Progenitor cell of endocrine pancreas (in vitro differentiated cells): ENCODE results near the gene UGT1A3. TPM values are rescaled to one million over a fixed set of nuclear protein-coding genes. Genes with fewer than 3 reads are reported as not detected.

Experiments used
- DNase-seq: peaks from one replicate; pipeline ENCODE4 v3.0.0; 2021; ENCODE audit warnings: low spot score; ENCODE audit not compliant: unreplicated experiment
- H3K27ac Mint-ChIP-seq: 2 replicates; pipeline ENCODE4 v1.8.0; 2021; ENCODE audit warnings: mild to moderate bottlenecking, moderate library complexity, mixed read lengths
- H3K27me3 Mint-ChIP-seq: 2 replicates; pipeline ENCODE4 v1.8.0; 2021; ENCODE audit warnings: mixed read lengths
- H3K36me3 Mint-ChIP-seq: 2 replicates; pipeline ENCODE4 v1.8.0; 2022; ENCODE audit warnings: mixed read lengths; ENCODE audit not compliant: insufficient read depth
- H3K4me1 Mint-ChIP-seq: 2 replicates; pipeline ENCODE4 v1.8.0; 2021; ENCODE audit warnings: low read depth, mixed read lengths
- H3K4me3 Mint-ChIP-seq: 2 replicates; pipeline ENCODE4 v1.8.0; 2021; ENCODE audit warnings: low read depth, mild to moderate bottlenecking, moderate library complexity, mixed read lengths
- H3K9me3 Mint-ChIP-seq: 2 replicates; pipeline ENCODE4 v1.8.0; 2021; ENCODE audit warnings: low read depth, mixed read lengths
- CTCF ChIP-seq: fragments of 200-600 bp; sonication (generic); IDR thresholded peaks from one replicate; pipeline ENCODE4 v1.5.0; 2021; ENCODE audit warnings: antibody characterized with exemption, mild to moderate bottlenecking; ENCODE audit not compliant: unreplicated experiment
- total RNA-seq: library from RNA; stranded (reverse); gene quantifications from 2 replicates; pipeline ENCODE4 v1.2.1, GENCODE V29; 2021

UGT1A3 gene
- total RNA-seq, 1 donor from 2014 or later, result not detected

- Mint-ChIP-seq H3K9me3 (no peaks in the 10 kb centered on the region), H3K27me3 (peaks cover 4% of the 10 kb centered on the region), H3K36me3 (no peaks in the 10 kb centered on the region), H3K4me1 (no peaks in the 10 kb centered on the region), H3K27ac (no peak overlapping the region), H3K4me3 (no peak overlapping the region)
- TF ChIP-seq CTCF, result no peak
- no peak for DNase-seq
Observed at GRCh38 chr2:233814056-233814835, 85.4 kb downstream of the UGT1A3 start.

- H3K36me3 Mint-ChIP-seq, result no peaks in the 10 kb centered on the region
Observed at GRCh38 chr2:233815861-233816260, 87.0 kb downstream of the UGT1A3 start.

GRCh38 chr2:233816334-233816733, 87.5 kb downstream of the UGT1A3 start:
- Mint-ChIP-seq H3K4me3 (no peak overlapping the region), H3K27ac (no peak overlapping the region), H3K36me3 (no peaks in the 10 kb centered on the region), H3K9me3 (no peaks in the 10 kb centered on the region), H3K4me1 (no peaks in the 10 kb centered on the region), H3K27me3 (no peaks in the 10 kb centered on the region)
- no peak for DNase-seq
- no peak for TF ChIP-seq CTCF

More at GRCh38 chr2:233815861-233816260, 87.0 kb downstream of the UGT1A3 start:
- H3K27ac Mint-ChIP-seq, result no peak overlapping the region
- no peaks in the 10 kb centered on the region for H3K4me1 Mint-ChIP-seq
- H3K9me3 Mint-ChIP-seq, result no peaks in the 10 kb centered on the region
- no peaks in the 10 kb centered on the region for H3K27me3 Mint-ChIP-seq
- DNase-seq, result no peak
- no peak for TF ChIP-seq CTCF
- no peak overlapping the region for H3K4me3 Mint-ChIP-seq

GRCh38 chr2:233816771-233817170, 87.9 kb downstream of the UGT1A3 start:
- DNase-seq, result no peak
- TF ChIP-seq CTCF, result no peak
- no peak overlapping the region for H3K27ac Mint-ChIP-seq

GRCh38 chr2:233817361-233817911, 88.6 kb downstream of the UGT1A3 start:
- H3K9me3 Mint-ChIP-seq, result no peaks in the 10 kb centered on the region
- no peaks in the 10 kb centered on the region for H3K4me1 Mint-ChIP-seq
- H3K4me3 Mint-ChIP-seq, result no peak overlapping the region
- H3K36me3 Mint-ChIP-seq, result no peaks in the 10 kb centered on the region
- DNase-seq, result no peak
- TF ChIP-seq CTCF, result no peak
- H3K27ac Mint-ChIP-seq, result no peak overlapping the region
- H3K27me3 Mint-ChIP-seq, result no peaks in the 10 kb centered on the region

More at GRCh38 chr2:233816771-233817170, 87.9 kb downstream of the UGT1A3 start:
- Mint-ChIP-seq H3K36me3 (no peaks in the 10 kb centered on the region), H3K9me3 (no peaks in the 10 kb centered on the region), H3K27me3 (no peaks in the 10 kb centered on the region), H3K4me3 (no peak overlapping the region), H3K4me1 (no peaks in the 10 kb centered on the region)
